ENCODE measurements around the gene CCL8.

The CCL8 gene

GRCh38 chr17:34367486-34368195 is 48.4 kb downstream of the CCL8 start:
- DNase-seq (ENCODE audit: low spot score) = no peak

GRCh38 chr17:34368196-34368945 is 49.1 kb downstream of the CCL8 start:
- no peak for DNase-seq (ENCODE audit: low spot score)

GRCh38 chr17:34368946-34369500 is 49.8 kb downstream of the CCL8 start:
- no peak for DNase-seq (ENCODE audit: low spot score)

GRCh38 chr17:34369571-34369970 is 50.3 kb downstream of the CCL8 start:
- no peak for DNase-seq (ENCODE audit: low spot score)

- no peak for DNase-seq (ENCODE audit: low spot score)
Observed at GRCh38 chr17:34370376-34370996, 51.3 kb downstream of the CCL8 start.

GRCh38 chr17:34370997-34371395 is 51.8 kb downstream of the CCL8 start:
- no peak for DNase-seq (ENCODE audit: low spot score)
